Liver (tissue), 9 donors: ENCODE results near the gene FAM210B. TPM values are rescaled to one million over a fixed set of nuclear protein-coding genes. Genes with fewer than 3 reads are reported as not detected.
A peak's percentile ranks its signal among the peaks of the same experiment; 100 is the strongest.

ENCODE experiments used
- DNase-seq: peaks from one replicate; pipeline ENCODE4 v3.0.0-alpha.2; 2017; ENCODE audit warnings: low spot score
- H3K27ac ChIP-seq, 2 donors: one replicate each; pipeline ENCODE4 v1.7.0; 2013; ENCODE audit warnings: inconsistent platforms in 2 of 2, low read length in 2 of 2, control low read depth in 1 of 2, low read depth in 1 of 2, mild to moderate bottlenecking in 1 of 2
- H3K27me3 ChIP-seq, 4 donors: one replicate each; pipeline versions ENCODE4 v1.6.1 to v1.7.0; 2013; ENCODE audit warnings: low read length in 3 of 4, inconsistent platforms in 1 of 4, mild to moderate bottlenecking in 1 of 4, moderate library complexity in 1 of 4; ENCODE audit not compliant: control insufficient read depth in 4 of 4, insufficient read depth in 4 of 4
- H3K36me3 ChIP-seq, 4 donors: one replicate each; pipeline versions ENCODE4 v1.6.1 to v1.7.0; 2013; ENCODE audit warnings: low read length in 3 of 4, mild to moderate bottlenecking in 3 of 4, low read depth in 1 of 4, moderate library complexity in 1 of 4; ENCODE audit not compliant: control insufficient read depth in 4 of 4, insufficient read depth in 3 of 4
- H3K4me1 ChIP-seq, 4 donors: one replicate each; pipeline versions ENCODE4 v1.6.1 to v1.7.0; 2013; ENCODE audit warnings: low read length in 3 of 4, mild to moderate bottlenecking in 3 of 4, moderate library complexity in 1 of 4; ENCODE audit not compliant: control insufficient read depth in 4 of 4, insufficient read depth in 4 of 4
- H3K4me3 ChIP-seq, 3 donors: one replicate each; pipeline versions ENCODE4 v1.6.1 to v1.7.0; 2013; ENCODE audit warnings: low read length in 3 of 3, control low read depth in 1 of 3, low read depth in 1 of 3, mild to moderate bottlenecking in 1 of 3
- H3K9ac ChIP-seq, 2 donors: one replicate each; pipeline ENCODE4 v1.7.0; 2013; ENCODE audit warnings: low read length in 2 of 2, mild to moderate bottlenecking in 2 of 2, moderate library complexity in 2 of 2, control low read depth in 1 of 2, low read depth in 1 of 2
- H3K9me3 ChIP-seq, 4 donors: one replicate each; pipeline versions ENCODE4 v1.6.1 to v1.7.0; 2013; ENCODE audit warnings: low read length in 3 of 4; ENCODE audit not compliant: control insufficient read depth in 4 of 4
- EGR1 ChIP-seq, 2 donors: IDR thresholded peaks; 2 replicates each; pipeline ENCODE4 v1.6.1; 2016 to 2018; ENCODE audit warnings: antibody characterized with exemption in 2 of 2, low read depth in 2 of 2
- FOXA1 ChIP-seq: IDR thresholded peaks from 2 replicates; pipeline ENCODE4 v1.6.1; 2016; ENCODE audit warnings: antibody characterized with exemption
- FOXA2 ChIP-seq: IDR thresholded peaks from 2 replicates; pipeline ENCODE4 v1.6.1; 2016; ENCODE audit warnings: antibody characterized with exemption
- GABPA ChIP-seq, 2 donors: IDR thresholded peaks in 1 of 2; conservative IDR thresholded peaks in 1 of 2; 2 replicates each; pipeline ENCODE4 v1.6.1; 2016; ENCODE audit warnings: antibody characterized with exemption in 2 of 2, mild to moderate bottlenecking in 1 of 2, moderate library complexity in 1 of 2
- HNF4A ChIP-seq, 2 donors: conservative IDR thresholded peaks; 2 replicates each; pipeline ENCODE4 v1.6.1; 2016; ENCODE audit warnings: antibody characterized with exemption in 2 of 2, mild to moderate bottlenecking in 2 of 2
- HNF4G ChIP-seq: IDR thresholded peaks from 2 replicates; pipeline ENCODE4 v1.6.1; 2016; ENCODE audit warnings: antibody characterized with exemption
- JUND ChIP-seq, 2 donors: IDR thresholded peaks; 2 replicates each; pipeline ENCODE4 v1.6.1; 2016; ENCODE audit warnings: antibody characterized with exemption in 2 of 2
- NR2F2 ChIP-seq: IDR thresholded peaks from 2 replicates; pipeline ENCODE4 v1.6.1; 2016; ENCODE audit warnings: antibody characterized with exemption
- RAD21 ChIP-seq, 2 donors: IDR thresholded peaks; 2 replicates each; pipeline ENCODE4 v1.6.1; 2016; ENCODE audit warnings: antibody characterized with exemption in 2 of 2, mild to moderate bottlenecking in 2 of 2
- RXRA ChIP-seq, 2 donors: IDR thresholded peaks; 2 replicates each; pipeline ENCODE4 v1.6.1; 2017 to 2018; ENCODE audit warnings: antibody characterized with exemption in 2 of 2, mild to moderate bottlenecking in 1 of 2
- SP1 ChIP-seq: IDR thresholded peaks from 2 replicates; pipeline ENCODE4 v1.6.1; 2018; ENCODE audit warnings: antibody characterized with exemption, mild to moderate bottlenecking
- YY1 ChIP-seq: IDR thresholded peaks from 2 replicates; pipeline ENCODE4 v1.6.1; 2016; ENCODE audit warnings: antibody characterized with exemption, mild to moderate bottlenecking
- WGBS: extraction: QIAGEN DNeasy Blood & Tissue Kit; methylation state at CpG from one replicate; pipeline ENCODE4 v1.1.7; 2013; 5-methylcytosine and 5-hydroxymethylcytosine counted together
- polyA plus RNA-seq, 2 donors: library from polyadenylated mRNA; stranded (reverse) in 1 of 2; unstranded in 1 of 2; fragments of 200-250 nt in 1 of 2; fragments of >200 nt in 1 of 2; fragmentation: Nextera tagmentation in 1 of 2; extraction: Ambion mirVana in 1 of 2; gene quantifications; one replicate each; pipeline versions ENCODE4 v1.2.1 to v1.2.3, GENCODE V29; 2013 to 2015
- total RNA-seq, 2 donors: library from RNA; depleted of rRNA; stranded (reverse); fragments of >200 nt; gene quantifications; one replicate each; pipeline ENCODE4 v1.2.3, GENCODE V29; 2014
- TF ChIP-seq, protein P1 (sequence below): fragments of 150-350 bp; IDR thresholded peaks from 2 replicates; pipeline ENCODE4 v1.5.1; 2017; ENCODE audit warnings: improper control_type of control experiment, low read depth, low read length; ENCODE audit not compliant: missing input control
- TF ChIP-seq, protein P2 (sequence below): IDR thresholded peaks from 2 replicates; pipeline ENCODE4 v1.6.1; 2016; ENCODE audit warnings: antibody characterized with exemption, mild to moderate bottlenecking
- TF ChIP-seq, protein P3 (sequence below): IDR thresholded peaks from 2 replicates; pipeline ENCODE4 v1.6.1; 2016; ENCODE audit warnings: antibody characterized with exemption
- TF ChIP-seq, protein P4 (sequence below): IDR thresholded peaks from 2 replicates; pipeline ENCODE4 v1.6.1; 2016; ENCODE audit warnings: antibody characterized with exemption
- TF ChIP-seq, protein P5 (sequence below): IDR thresholded peaks from 2 replicates; pipeline ENCODE4 v1.6.1; 2016; ENCODE audit warnings: antibody characterized with exemption
- donor health status: healthy.
- donor health status: healthy.
- donor health status: healthy.
- donor health status: healthy.
- donor health status: healthy.

FAM210B gene
- total and polyA plus RNA-seq, 4 donors, result 21.8 to 139 (median 30.7) TPM

DNA sequence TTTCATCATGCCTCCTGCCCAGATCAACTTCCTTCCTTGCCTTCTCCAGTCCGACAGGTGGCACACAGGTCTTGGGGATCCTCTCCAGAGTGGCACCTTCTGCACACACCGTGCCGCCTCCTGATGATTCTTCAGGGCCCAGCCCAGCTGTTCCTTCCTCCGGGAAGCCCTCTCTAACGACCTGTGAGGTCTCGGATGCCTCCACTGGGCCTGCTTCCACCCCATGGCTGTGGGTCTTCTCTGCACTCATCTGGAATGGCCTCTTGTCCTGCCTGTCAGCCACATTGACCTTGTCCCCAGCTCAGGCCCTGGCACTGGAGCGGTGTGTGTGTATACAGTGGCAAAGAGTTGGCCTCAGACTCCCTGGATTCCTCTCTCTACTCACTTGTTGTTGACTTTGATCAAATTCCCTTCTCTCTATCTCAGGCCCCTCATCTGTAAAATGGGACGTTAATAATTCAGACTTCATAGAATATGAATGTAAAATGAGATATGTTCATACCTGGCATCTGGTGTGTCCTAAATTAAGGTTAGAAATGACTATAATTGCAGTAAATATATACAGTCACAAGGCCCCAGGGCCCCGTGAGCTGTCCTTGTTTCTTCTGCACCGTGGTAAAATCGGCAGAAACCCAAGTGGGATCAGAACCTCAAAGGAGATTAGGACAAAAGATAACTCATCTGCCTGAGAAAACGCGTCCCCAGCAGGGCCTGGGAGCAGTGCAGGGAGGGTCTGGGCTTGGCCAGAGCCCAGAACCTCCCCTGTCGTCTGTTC lies 1.5 kb downstream of the FAM210B start:
- Histone ChIP-seq H3K27me3 (no peaks in the 10 kb centered on the region), H3K4me3 (peak overlapping the region in 2 of 3 donors; percentile 65 to 96), H3K4me1 (peaks cover 8 to 18% (median 11%) of the 10 kb centered on the region in 4 donors), H3K9me3 (no peaks in the 10 kb centered on the region), H3K9ac (peak overlapping the region in 1 of 2 donors; percentile 28), H3K27ac (peak overlapping the region; percentile 52 to 74), H3K36me3 (peaks cover 0 to 4% (median 2%) of the 10 kb centered on the region in 4 donors)
- DNase-seq, result peak; percentile 47
- WGBS, result 75% methylated on average over 14 of the region's 14 CpGs
- TF ChIP-seq, protein P1, sequence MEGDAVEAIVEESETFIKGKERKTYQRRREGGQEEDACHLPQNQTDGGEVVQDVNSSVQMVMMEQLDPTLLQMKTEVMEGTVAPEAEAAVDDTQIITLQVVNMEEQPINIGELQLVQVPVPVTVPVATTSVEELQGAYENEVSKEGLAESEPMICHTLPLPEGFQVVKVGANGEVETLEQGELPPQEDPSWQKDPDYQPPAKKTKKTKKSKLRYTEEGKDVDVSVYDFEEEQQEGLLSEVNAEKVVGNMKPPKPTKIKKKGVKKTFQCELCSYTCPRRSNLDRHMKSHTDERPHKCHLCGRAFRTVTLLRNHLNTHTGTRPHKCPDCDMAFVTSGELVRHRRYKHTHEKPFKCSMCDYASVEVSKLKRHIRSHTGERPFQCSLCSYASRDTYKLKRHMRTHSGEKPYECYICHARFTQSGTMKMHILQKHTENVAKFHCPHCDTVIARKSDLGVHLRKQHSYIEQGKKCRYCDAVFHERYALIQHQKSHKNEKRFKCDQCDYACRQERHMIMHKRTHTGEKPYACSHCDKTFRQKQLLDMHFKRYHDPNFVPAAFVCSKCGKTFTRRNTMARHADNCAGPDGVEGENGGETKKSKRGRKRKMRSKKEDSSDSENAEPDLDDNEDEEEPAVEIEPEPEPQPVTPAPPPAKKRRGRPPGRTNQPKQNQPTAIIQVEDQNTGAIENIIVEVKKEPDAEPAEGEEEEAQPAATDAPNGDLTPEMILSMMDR, result no peak
- TF ChIP-seq, protein P2, sequence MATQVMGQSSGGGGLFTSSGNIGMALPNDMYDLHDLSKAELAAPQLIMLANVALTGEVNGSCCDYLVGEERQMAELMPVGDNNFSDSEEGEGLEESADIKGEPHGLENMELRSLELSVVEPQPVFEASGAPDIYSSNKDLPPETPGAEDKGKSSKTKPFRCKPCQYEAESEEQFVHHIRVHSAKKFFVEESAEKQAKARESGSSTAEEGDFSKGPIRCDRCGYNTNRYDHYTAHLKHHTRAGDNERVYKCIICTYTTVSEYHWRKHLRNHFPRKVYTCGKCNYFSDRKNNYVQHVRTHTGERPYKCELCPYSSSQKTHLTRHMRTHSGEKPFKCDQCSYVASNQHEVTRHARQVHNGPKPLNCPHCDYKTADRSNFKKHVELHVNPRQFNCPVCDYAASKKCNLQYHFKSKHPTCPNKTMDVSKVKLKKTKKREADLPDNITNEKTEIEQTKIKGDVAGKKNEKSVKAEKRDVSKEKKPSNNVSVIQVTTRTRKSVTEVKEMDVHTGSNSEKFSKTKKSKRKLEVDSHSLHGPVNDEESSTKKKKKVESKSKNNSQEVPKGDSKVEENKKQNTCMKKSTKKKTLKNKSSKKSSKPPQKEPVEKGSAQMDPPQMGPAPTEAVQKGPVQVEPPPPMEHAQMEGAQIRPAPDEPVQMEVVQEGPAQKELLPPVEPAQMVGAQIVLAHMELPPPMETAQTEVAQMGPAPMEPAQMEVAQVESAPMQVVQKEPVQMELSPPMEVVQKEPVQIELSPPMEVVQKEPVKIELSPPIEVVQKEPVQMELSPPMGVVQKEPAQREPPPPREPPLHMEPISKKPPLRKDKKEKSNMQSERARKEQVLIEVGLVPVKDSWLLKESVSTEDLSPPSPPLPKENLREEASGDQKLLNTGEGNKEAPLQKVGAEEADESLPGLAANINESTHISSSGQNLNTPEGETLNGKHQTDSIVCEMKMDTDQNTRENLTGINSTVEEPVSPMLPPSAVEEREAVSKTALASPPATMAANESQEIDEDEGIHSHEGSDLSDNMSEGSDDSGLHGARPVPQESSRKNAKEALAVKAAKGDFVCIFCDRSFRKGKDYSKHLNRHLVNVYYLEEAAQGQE, result peak; percentile 19
- TF ChIP-seq RXRA (IDR thresholded peaks at IDR 0.05), result peak in 1 of 2 donors; percentile 34
- no peak for TF ChIP-seq JUND (IDR thresholded peaks at IDR 0.05)
- TF ChIP-seq HNF4A (conservative IDR thresholded peaks at IDR 0.05), result peak; percentile 51 to 62
- no peak for TF ChIP-seq HNF4G
- TF ChIP-seq, protein P3, sequence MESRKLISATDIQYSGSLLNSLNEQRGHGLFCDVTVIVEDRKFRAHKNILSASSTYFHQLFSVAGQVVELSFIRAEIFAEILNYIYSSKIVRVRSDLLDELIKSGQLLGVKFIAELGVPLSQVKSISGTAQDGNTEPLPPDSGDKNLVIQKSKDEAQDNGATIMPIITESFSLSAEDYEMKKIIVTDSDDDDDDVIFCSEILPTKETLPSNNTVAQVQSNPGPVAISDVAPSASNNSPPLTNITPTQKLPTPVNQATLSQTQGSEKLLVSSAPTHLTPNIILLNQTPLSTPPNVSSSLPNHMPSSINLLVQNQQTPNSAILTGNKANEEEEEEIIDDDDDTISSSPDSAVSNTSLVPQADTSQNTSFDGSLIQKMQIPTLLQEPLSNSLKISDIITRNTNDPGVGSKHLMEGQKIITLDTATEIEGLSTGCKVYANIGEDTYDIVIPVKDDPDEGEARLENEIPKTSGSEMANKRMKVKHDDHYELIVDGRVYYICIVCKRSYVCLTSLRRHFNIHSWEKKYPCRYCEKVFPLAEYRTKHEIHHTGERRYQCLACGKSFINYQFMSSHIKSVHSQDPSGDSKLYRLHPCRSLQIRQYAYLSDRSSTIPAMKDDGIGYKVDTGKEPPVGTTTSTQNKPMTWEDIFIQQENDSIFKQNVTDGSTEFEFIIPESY, result no peak
- TF ChIP-seq NR2F2, result no peak
- no peak for TF ChIP-seq EGR1 (IDR thresholded peaks at IDR 0.05; ENCODE audit: low read depth in 2 of 2)
- no peak for TF ChIP-seq GABPA (IDR thresholded peaks at IDR 0.05 in 1 of 2, conservative IDR thresholded peaks at IDR 0.05 in 1 of 2)
- TF ChIP-seq SP1, result peak; percentile 47
- TF ChIP-seq, protein P4, sequence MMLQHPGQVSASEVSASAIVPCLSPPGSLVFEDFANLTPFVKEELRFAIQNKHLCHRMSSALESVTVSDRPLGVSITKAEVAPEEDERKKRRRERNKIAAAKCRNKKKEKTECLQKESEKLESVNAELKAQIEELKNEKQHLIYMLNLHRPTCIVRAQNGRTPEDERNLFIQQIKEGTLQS, result no peak
- TF ChIP-seq YY1, result peak; percentile 38
- peak; percentile 59 for TF ChIP-seq FOXA2

DNA sequence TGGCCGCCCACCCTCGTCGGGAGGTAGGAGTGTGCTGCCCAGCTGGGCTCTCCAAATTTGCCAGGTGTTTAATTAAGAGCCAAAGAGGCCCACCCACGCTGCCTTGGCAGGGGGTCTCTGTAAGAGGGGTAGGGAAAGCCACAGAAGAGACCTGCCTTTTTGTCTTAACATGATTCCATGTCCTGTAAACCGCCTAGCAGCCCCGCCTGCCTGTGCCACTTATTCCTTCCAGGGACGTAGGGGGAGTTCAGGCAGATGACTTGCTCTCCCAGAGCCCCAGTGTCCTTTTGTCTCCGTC lies 2.1 kb downstream of the FAM210B start:
- Histone ChIP-seq H3K27me3 (no peaks in the 10 kb centered on the region), H3K9me3 (no peaks in the 10 kb centered on the region), H3K4me1 (peaks cover 8 to 18% (median 11%) of the 10 kb centered on the region in 4 donors), H3K36me3 (peaks cover under 1 to 9% (median 3%) of the 10 kb centered on the region in 4 donors), H3K4me3 (no peak overlapping the region), H3K27ac (no peak overlapping the region), H3K9ac (no peak overlapping the region)
- TF ChIP-seq RAD21 (IDR thresholded peaks at IDR 0.05) (no peak), SP1 (no peak), EGR1 (IDR thresholded peaks at IDR 0.05; ENCODE audit: low read depth in 2 of 2) (no peak), FOXA1 (no peak), GABPA (IDR thresholded peaks at IDR 0.05 in 1 of 2, conservative IDR thresholded peaks at IDR 0.05 in 1 of 2) (no peak)
- TF ChIP-seq, protein P1, result no peak
- TF ChIP-seq, protein P5, sequence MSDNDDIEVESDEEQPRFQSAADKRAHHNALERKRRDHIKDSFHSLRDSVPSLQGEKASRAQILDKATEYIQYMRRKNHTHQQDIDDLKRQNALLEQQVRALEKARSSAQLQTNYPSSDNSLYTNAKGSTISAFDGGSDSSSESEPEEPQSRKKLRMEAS, result no peak
- TF ChIP-seq, protein P4, result no peak
- 94% methylated on average over 8 of the region's 8 CpGs for WGBS
- peak; percentile 59 for DNase-seq
